ENCODE data around the gene PDE1C. TPM values are rescaled to one million over a fixed set of nuclear protein-coding genes. Genes with fewer than 3 reads are reported as not detected.

The PDE1C gene
- total RNA-seq, 2 experiments from 2014 or later: not detected

DNA sequence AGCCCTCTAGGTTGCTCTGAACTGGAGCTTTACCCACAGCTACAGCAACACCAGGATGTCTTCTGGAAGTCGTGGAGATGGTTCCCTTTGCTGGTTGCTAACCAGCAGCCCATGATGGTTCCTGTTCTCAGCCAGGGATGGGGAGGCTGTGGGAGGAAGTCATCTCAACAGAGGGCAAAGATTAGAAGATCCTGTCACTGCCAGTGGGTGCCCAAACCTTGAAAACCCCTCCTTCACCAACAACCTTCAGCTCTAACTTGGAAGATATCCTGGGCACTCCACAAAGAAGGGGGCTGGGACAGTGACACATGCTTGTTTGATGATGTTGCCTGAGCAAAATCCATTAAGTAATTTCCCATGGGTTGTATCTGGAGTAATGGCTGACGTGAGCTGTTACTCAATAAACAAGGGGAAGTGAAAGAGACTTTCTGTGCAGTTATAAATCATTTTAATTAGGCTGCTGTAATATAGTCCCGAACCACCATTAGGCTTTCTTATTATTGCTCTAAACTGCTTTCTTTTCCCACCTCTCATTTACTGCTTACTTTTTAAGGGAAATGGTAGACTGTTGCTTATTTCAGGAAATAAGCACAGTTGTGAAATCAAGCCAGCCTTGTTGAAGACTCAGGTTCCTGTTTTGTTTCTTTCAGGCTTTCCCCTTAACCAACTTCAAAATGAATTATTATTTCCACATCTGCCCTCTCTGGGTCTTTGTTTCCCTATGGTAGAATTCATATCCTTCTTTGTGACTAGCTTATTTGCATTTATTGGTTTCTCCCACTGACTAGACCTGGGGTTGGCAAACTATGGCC lies 258.4 kb downstream of the PDE1C start:
- DNase-seq: no peak
- ChIA-PET POLR2A (no interaction called here), CTCF (no interaction called here)
- H3K27me3 Mint-ChIP-seq: no peaks in the 10 kb centered on the region
- intact Hi-C loops (cut with micrococcal nuclease): no loop called here
- no peak overlapping the region for H3K4me3 Mint-ChIP-seq
- no peaks in the 10 kb centered on the region for H3K36me3 Mint-ChIP-seq
- no peak overlapping the region for H3K27ac Mint-ChIP-seq
- H3K4me1 Mint-ChIP-seq (ENCODE audit: low read depth): no peaks in the 10 kb centered on the region
- H3K9me3 Mint-ChIP-seq: peaks cover 2% of the 10 kb centered on the region

- CTCF ChIA-PET: no interaction called here
- Mint-ChIP-seq H3K4me3 (no peak overlapping the region), H3K27ac (no peak overlapping the region), H3K27me3 (no peaks in the 10 kb centered on the region), H3K9me3 (peaks cover 3% of the 10 kb centered on the region), H3K36me3 (no peaks in the 10 kb centered on the region), H3K4me1 (ENCODE audit: low read depth) (no peaks in the 10 kb centered on the region)
- no peak for DNase-seq
- intact Hi-C loops (cut with micrococcal nuclease): no loop called here
- POLR2A ChIA-PET: no interaction called here
Measured at GRCh38 chr7:31805209-31805818, 264.9 kb downstream of the PDE1C start.

- intact Hi-C loops (cut with micrococcal nuclease): no loop called here
- Mint-ChIP-seq H3K27ac (no peak overlapping the region), H3K4me3 (no peak overlapping the region), H3K9me3 (peaks cover 9% of the 10 kb centered on the region), H3K4me1 (ENCODE audit: low read depth) (no peaks in the 10 kb centered on the region), H3K27me3 (no peaks in the 10 kb centered on the region), H3K36me3 (no peaks in the 10 kb centered on the region)
- CTCF ChIA-PET: no interaction called here
- DNase-seq: no peak
- POLR2A ChIA-PET: no interaction called here
Measured at GRCh38 chr7:31796375-31796774, 273.8 kb downstream of the PDE1C start.

GRCh38 chr7:31794851-31795344 lies 275.3 kb downstream of the PDE1C start:
- no peak overlapping the region for H3K27ac Mint-ChIP-seq
- H3K9me3 Mint-ChIP-seq: peaks cover 9% of the 10 kb centered on the region
- no peaks in the 10 kb centered on the region for H3K4me1 Mint-ChIP-seq (ENCODE audit: low read depth)
- H3K27me3 Mint-ChIP-seq: no peaks in the 10 kb centered on the region
- CTCF ChIA-PET: no interaction called here
- H3K36me3 Mint-ChIP-seq: no peaks in the 10 kb centered on the region
- DNase-seq: no peak
- H3K4me3 Mint-ChIP-seq: no peak overlapping the region
- intact Hi-C loops (cut with micrococcal nuclease): no loop called here
- POLR2A ChIA-PET: no interaction called here

DNA sequence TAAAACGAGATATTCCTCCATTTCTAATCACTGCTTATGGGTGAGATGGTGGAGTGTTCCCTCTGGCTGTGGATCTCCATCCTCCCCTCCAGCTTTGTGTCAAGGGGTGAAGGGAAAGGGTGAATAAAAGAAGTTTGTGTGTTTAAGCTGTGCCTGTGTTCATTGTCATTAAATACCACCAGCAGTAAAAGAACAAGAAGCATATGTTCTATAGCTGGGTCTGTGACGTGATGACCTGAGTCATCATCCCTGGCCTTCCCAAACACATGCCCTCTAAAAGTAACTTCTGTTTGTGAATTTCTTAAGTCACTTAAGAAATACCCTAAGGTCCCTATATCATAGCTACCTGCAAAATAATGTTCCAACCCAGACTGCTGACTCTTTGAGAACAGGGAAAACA lies 278.3 kb downstream of the PDE1C start:
- CTCF ChIA-PET: interaction anchor here (1.4 kb wide), 1 partner anchor 9 kb away, joined by 3 read pairs; no protein-coding TSS in a partner anchor
- Mint-ChIP-seq H3K27me3 (no peaks in the 10 kb centered on the region), H3K27ac (no peak overlapping the region), H3K4me3 (no peak overlapping the region), H3K4me1 (ENCODE audit: low read depth) (no peaks in the 10 kb centered on the region), H3K9me3 (no peaks in the 10 kb centered on the region), H3K36me3 (no peaks in the 10 kb centered on the region)
- intact Hi-C loops (cut with micrococcal nuclease): no loop called here
- DNase-seq: no peak
- POLR2A ChIA-PET: no interaction called here

GRCh38 chr7:31788883-31789680 lies 281.1 kb downstream of the PDE1C start:
- Mint-ChIP-seq H3K4me3 (no peak overlapping the region), H3K27me3 (no peaks in the 10 kb centered on the region), H3K4me1 (ENCODE audit: low read depth) (no peaks in the 10 kb centered on the region), H3K9me3 (no peaks in the 10 kb centered on the region), H3K27ac (no peak overlapping the region), H3K36me3 (no peaks in the 10 kb centered on the region)
- ChIA-PET CTCF (no interaction called here), POLR2A (no interaction called here)
- intact Hi-C loops (cut with micrococcal nuclease): no loop called here
- no peak for DNase-seq

- POLR2A ChIA-PET: no interaction called here
- CTCF ChIA-PET: no interaction called here
- H3K36me3 Mint-ChIP-seq: no peaks in the 10 kb centered on the region
- no peaks in the 10 kb centered on the region for H3K9me3 Mint-ChIP-seq
- H3K27me3 Mint-ChIP-seq: no peaks in the 10 kb centered on the region
- H3K27ac Mint-ChIP-seq: no peak overlapping the region
- intact Hi-C loops (cut with micrococcal nuclease): no loop called here
- DNase-seq: no peak
- no peaks in the 10 kb centered on the region for H3K4me1 Mint-ChIP-seq (ENCODE audit: low read depth)
- no peak overlapping the region for H3K4me3 Mint-ChIP-seq
Measured at GRCh38 chr7:31788445-31788844, 281.8 kb downstream of the PDE1C start.

DNA sequence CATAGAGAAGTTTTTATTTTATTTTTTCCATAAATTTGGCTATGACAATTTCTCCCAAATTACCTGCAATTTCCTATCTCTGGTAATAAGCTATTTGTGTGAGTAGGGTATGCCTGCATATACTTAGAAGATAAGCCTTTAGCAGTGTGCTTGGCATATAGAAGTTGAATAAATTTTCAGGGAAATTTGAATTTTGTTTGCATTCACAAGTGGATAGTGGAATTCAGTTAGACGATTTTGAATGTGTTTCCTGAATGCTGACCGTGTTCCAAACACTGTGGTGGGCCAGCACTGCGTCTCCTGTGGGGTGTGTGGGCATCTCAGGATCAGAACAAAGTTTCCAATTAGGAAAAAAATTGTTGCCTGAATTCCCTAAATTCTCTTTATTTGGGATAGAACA lies 283.9 kb downstream of the PDE1C start:
- Mint-ChIP-seq H3K9me3 (no peaks in the 10 kb centered on the region), H3K27me3 (no peaks in the 10 kb centered on the region), H3K27ac (no peak overlapping the region), H3K4me3 (no peak overlapping the region), H3K4me1 (ENCODE audit: low read depth) (no peaks in the 10 kb centered on the region), H3K36me3 (no peaks in the 10 kb centered on the region)
- no peak for DNase-seq
- POLR2A ChIA-PET: no interaction called here
- CTCF ChIA-PET: no interaction called here
- intact Hi-C loops (cut with micrococcal nuclease): no loop called here

DNA sequence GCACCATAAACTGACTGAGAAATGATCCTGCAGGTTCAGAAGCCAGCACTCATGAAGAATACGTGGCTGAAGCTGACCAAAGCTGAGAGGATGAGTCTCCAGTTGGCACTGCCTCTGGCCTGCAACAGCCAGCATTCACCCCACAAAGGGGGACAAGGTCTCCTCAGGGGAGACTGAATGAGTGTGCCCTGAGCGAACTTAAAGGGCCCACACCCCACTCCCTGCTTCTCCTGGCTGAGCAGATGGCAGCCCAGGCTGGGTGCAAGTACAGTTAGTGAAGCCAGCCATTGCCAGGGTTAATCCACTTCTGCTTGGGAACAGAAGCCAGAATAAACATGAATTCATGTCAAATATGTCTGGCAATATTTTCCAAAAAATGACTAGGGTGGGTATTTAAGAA lies 285.1 kb downstream of the PDE1C start:
- POLR2A ChIA-PET: no interaction called here

GRCh38 chr7:31783221-31783620 lies 287.0 kb downstream of the PDE1C start:
- DNase-seq: no peak
- H3K36me3 Mint-ChIP-seq: no peaks in the 10 kb centered on the region
- no peaks in the 10 kb centered on the region for H3K9me3 Mint-ChIP-seq
- no peaks in the 10 kb centered on the region for H3K27me3 Mint-ChIP-seq
- no peak overlapping the region for H3K4me3 Mint-ChIP-seq
- POLR2A ChIA-PET: no interaction called here
- H3K4me1 Mint-ChIP-seq (ENCODE audit: low read depth): no peaks in the 10 kb centered on the region
- CTCF ChIA-PET: interaction anchor here (1.5 kb wide), 1 partner anchor 9 kb away, joined by 3 read pairs; no protein-coding TSS in a partner anchor
- H3K27ac Mint-ChIP-seq: no peak overlapping the region
- intact Hi-C loops (cut with micrococcal nuclease): no loop called here

More for the DNA sequence above, 285.1 kb downstream of the PDE1C start:
- Mint-ChIP-seq H3K36me3 (no peaks in the 10 kb centered on the region), H3K4me1 (ENCODE audit: low read depth) (no peaks in the 10 kb centered on the region), H3K27ac (no peak overlapping the region), H3K27me3 (no peaks in the 10 kb centered on the region), H3K9me3 (no peaks in the 10 kb centered on the region), H3K4me3 (no peak overlapping the region)
- DNase-seq: no peak
- intact Hi-C loops (cut with micrococcal nuclease): no loop called here
- CTCF ChIA-PET: no interaction called here

- Mint-ChIP-seq H3K27ac (no peak overlapping the region), H3K9me3 (no peaks in the 10 kb centered on the region), H3K27me3 (no peaks in the 10 kb centered on the region), H3K36me3 (no peaks in the 10 kb centered on the region), H3K4me1 (ENCODE audit: low read depth) (no peaks in the 10 kb centered on the region), H3K4me3 (no peak overlapping the region)
- DNase-seq: no peak
- intact Hi-C loops (cut with micrococcal nuclease): no loop called here
- POLR2A ChIA-PET: no interaction called here
- CTCF ChIA-PET: interaction anchor here (1.5 kb wide), 1 partner anchor 10 kb away, joined by 3 read pairs; no protein-coding TSS in a partner anchor
Measured at GRCh38 chr7:31782411-31782991, 287.7 kb downstream of the PDE1C start.

GRCh38 chr7:31778296-31778695 lies 291.9 kb downstream of the PDE1C start:
- Mint-ChIP-seq H3K36me3 (no peaks in the 10 kb centered on the region), H3K27me3 (no peaks in the 10 kb centered on the region), H3K9me3 (peaks cover 2% of the 10 kb centered on the region), H3K4me3 (no peak overlapping the region), H3K27ac (no peak overlapping the region), H3K4me1 (ENCODE audit: low read depth) (no peaks in the 10 kb centered on the region)
- CTCF ChIA-PET: no interaction called here
- intact Hi-C loops (cut with micrococcal nuclease): no loop called here
- POLR2A ChIA-PET: no interaction called here
- no peak for DNase-seq
